Bone marrow (tissue), 2 donors: Measurements from ENCODE around the gene SETD2.
A peak's percentile ranks its signal among the peaks of the same experiment; 100 is the strongest.
"Not testable (repeated sequence)": the region's sequence is repeated elsewhere in the genome, so short reads cannot be mapped to it uniquely, and the experiment has no call there.

ENCODE experiments used
- DNase-seq, 2 donors: peaks; one replicate each; lab custom pipeline; 2025; lab: John Stamatoyannopoulos, UW

Gene SETD2

DNA sequence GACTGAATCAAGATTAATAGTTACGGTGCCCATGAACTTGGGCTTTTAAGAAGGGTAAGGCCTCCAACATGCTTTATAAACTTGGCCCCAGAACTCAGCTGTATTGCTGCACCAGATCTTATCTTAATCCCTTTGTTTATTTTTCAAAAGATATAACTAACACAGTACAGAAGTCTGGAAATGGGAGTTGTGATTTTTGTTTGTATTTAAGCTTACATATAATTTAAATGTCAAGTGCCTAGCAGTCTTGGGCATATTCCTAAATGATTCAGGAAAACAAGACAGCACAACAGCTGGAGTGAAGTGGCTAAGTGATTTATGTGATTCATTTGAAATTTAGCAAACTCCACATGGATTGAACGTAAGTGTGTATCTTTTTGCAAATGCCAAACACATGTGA is 128.3 kb downstream of the SETD2 start:
- no peak for DNase-seq

- DNase-seq, result no peak
Measured at GRCh38 chr3:47034868-47035489, 128.9 kb downstream of the SETD2 start.

GRCh38 chr3:47031041-47031440 is 132.9 kb downstream of the SETD2 start:
- DNase-seq, result peak in 1 of 2 donors; percentile 22

- no peak for DNase-seq
Measured at GRCh38 chr3:47028667-47029066, 135.2 kb downstream of the SETD2 start.

DNA sequence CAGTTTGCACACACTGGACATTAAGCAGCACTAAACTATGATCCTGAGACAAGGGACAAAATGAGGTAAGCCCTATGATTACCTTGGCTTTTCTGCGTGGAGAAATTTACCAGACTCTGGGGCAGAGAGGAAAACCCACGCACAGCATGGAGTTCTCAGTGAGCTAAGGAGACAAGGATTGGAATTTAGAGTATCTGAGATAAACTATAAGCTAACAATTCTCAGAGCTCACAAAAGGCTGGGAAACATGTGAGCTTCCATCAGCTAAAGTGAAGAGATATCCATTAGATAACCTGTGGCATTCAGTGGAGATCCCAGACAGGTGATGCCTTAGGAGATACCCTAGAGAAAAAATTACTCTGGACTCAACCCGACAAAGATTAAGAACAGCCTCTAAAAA is 135.8 kb downstream of the SETD2 start:
- DNase-seq, result no peak

DNA sequence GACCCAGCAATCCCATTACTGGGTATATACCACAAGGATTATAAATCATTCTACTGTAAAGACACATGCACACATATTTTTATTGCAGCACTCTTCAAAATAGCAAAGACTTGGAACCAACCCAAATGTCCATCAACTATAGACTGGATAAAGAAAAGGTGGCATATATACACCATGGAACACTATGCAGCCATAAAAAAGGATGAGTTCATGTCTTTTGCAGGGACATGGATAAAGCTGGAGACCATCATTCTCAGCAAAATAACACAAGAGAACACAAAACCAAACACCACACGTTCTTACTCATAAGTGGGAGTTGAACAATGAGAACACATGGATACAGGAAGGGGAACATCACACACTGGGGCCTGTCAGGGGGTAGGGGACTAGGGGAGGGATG is 137.5 kb downstream of the SETD2 start:
- not testable (repeated sequence) for DNase-seq

DNA sequence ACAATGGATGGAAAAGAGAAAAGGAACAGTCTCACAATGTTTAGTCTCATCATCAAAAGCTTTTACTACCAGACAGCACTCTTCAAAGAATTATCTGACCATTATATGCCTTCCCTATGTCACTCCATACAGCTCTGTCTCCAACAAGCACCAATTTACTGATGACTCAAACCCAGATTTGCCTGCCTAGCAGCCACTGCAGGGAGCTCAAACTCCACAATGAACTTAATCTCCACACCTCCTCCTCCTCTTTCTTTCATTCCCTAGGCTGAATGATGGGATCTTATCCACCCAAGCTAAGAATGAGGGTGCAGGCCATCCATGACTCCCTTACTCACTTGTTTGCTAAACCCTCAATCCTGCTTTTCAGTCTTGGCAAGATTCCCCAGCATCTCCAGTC is 139.0 kb downstream of the SETD2 start:
- DNase-seq, result no peak

DNA sequence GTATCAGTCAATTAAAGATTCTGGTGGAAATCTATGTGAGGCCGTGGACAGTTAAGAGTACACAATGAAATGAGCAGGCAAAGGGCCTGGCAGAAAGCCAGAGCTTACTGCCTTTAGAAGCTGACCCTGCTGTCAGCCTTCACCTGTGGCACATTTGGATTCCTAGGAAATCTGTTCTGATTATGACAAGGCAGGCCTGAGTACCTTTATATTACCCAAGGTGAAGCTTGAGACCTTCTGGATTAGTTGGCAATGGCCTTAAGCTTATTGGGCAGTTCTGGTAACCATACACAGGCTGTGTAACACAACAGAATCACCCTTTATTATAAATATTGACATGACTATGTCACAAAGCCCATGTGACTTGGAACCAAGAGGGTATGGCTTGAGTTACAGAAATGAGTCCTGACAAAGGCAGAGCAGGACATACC is 141.3 kb downstream of the SETD2 start:
- DNase-seq, result no peak

- DNase-seq, result no peak
Measured at GRCh38 chr3:47020311-47020710, 143.6 kb downstream of the SETD2 start.

GRCh38 chr3:47019201-47019600 is 144.7 kb downstream of the SETD2 start:
- no peak for DNase-seq

GRCh38 chr3:47018269-47018611 is 145.7 kb downstream of the SETD2 start:
- DNase-seq, result no peak

DNA sequence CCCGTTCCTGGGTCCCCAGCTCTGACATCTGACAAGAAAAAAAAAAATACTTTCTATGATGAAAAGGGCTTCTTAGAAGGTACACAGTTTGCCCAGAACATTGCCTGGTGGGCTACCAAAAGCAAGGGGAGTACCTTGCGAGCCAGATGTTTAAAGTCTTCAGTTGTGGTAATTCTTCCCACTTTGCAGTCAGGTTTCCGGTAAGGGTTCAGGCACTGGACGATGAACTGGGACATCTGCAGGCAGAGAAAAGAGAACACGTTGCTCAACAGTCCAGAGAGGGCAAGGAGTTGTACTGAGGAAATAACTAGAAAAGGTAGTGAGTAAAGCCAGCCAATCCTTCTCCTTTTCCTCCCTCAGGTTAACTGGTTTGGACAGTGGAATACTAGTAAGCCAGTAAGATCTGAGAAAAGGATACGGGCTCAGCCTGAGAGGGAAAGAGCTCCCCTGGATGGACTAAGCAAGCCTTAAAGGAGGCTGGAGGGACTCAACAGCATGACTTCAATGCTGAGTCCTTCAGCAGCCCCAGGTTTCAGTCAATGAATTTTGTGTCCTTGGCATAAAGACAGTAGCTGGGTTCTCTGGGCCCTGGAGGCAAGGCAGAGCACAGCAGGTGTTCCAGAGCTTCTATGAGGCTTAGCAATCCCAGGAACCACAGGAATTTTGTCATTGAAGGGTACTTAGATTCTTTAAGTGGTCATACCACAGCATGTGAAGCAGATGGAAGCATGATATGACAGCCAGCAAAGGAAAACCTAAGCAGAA is 146.2 kb downstream of the SETD2 start:
- no peak for DNase-seq

GRCh38 chr3:47016934-47017435 is 146.9 kb downstream of the SETD2 start:
- DNase-seq, result peak in 1 of 2 donors; percentile 96

GRCh38 chr3:47016086-47016933 is 147.6 kb downstream of the SETD2 start:
- no peak for DNase-seq

DNA sequence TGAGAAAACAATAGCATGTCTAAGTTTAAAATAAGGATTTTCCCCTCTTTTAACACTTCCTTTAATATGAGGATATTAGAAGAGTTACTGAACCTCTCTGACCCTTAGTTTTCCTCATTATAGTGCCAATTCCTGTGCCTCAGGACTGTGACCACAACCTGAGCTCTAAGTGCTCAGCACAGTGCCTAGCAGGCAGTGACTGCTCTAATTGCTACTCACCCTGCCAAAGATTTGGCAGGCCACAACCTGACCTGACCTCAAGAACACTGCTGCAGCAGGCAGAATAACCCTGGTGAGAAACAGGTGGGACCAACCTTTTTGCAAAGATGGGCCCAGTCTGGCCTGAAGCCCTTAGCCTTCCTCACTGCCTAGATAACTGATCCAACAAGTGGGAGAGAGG is 148.8 kb downstream of the SETD2 start:
- DNase-seq, result no peak

DNA sequence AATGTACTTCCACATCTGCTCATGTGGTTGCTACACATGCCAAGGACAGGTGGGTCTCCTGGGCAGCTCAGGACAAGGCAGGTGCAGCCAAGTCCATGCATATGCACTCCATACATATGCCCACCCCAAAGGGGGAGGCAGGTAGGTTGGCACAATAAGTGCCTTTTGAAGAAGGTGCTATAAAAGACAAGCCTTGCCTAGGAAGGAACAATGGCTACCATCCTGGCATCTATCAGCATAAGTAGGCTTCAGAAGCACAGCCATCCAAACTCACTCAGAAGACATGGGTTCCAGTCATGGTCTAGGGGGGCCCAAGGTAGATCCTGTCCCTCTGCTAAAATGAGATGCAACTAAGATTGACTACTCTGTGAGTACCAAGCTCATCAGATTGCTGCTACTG is 149.9 kb downstream of the SETD2 start:
- no peak for DNase-seq

DNA sequence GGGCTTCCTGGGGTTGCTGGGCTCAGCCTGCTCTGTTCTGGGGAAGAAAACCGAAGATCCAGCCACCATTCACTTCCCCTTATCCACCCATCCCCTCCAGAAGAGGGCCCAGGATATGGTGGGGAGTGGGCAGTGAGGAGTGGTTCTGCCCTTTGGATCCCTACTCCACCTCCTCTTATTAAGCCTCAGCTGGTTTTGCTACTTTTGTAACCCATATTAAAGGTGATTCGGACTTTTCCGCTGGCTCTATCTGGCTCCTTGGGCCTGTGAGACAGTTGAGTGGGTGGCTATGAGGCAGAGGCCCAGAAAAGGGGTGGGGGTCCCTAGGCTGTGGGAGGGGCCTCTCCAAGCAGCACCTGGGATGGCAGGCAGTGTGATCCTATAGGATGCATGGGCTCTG is 150.7 kb downstream of the SETD2 start:
- DNase-seq, result no peak

DNA sequence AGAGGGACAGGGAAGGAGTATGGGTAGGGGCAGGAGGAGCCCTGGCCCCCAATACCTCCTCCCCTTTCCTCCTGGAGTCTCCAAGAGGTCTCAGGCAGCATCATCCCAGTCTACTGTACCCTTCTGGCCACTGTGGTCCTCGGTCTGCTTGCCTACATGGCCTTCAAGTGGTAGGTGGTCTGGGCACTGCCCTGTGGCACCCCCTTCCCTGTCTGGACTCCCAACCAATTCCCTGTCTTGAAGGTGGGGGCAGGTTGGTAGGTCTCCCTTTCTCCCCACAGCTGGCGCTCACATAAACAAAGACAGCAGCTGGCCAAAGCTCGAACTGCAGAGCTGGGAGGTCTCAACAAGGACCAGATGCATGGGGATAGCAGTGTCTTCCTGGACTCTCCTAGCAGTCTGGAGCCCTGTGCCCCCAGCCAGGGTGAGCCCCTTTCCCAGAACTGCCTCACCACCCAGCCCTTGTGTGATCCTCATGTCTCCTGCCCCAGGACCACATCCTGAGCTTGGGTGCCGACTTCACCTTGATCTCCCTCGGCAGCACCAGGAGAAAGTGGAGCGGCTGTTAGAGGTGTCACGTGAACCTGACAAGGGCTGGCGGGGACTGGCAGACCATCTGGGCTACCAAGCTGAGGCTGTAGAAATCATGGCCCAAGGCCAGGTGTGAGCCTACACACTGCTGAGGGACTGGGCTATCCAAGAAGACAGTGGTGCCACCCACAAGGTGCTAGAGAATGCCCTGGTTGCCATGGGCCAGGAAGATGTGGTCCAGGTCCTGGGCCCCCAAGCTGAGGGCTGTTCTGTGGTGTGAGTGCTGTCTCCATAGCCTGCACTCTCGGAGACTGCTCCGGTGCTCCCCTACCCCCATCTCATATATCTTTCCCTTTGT is 151.3 kb downstream of the SETD2 start:
- no peak for DNase-seq

- no peak for DNase-seq
Measured at GRCh38 chr3:47011371-47011770, 152.5 kb downstream of the SETD2 start.

- no peak for DNase-seq
Measured at GRCh38 chr3:47010910-47011309, 153.0 kb downstream of the SETD2 start.

DNA sequence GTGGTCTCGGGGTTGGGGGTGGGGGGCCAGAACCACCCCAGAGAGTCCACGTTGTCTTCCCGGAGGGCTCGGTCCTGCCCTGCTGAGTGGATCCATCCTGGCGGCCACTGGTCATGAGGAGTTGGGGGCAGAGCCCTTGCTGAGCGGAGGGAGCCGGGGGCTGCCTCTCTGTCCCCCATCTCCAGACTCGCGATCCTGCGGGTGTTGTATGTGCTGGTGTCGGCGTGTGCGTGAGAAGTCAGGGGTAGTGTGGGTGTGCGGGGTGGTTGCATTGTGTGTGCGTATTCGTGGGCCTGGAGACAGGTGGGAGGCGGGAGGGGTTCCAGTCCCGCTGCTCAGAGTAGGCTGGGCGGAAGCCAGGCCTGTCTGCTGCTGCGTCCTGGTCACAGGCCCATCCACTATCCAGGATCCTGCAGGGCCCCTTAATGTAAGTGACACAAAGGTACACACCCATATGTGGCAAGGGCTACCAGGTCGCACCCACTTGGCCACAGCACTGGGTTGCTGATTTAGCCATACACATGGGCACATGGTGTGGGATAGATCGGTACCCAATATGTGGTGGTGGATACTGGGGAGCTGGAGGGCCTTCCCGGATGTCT is 153.7 kb downstream of the SETD2 start:
- DNase-seq, result no peak
